Subcutaneous adipose tissue (tissue), 4 donors: ENCODE data around the gene STAU1. TPM values are rescaled to one million over a fixed set of nuclear protein-coding genes. Genes with fewer than 3 reads are reported as not detected.

Source experiments
- total RNA-seq, 4 donors: library from RNA; depleted of rRNA; stranded (reverse); fragments of >200 nt; gene quantifications; one replicate each; pipeline ENCODE4 v1.1.0, GENCODE V29; 2016
- TF ChIP-seq, protein P1 (sequence below): fragments of 450-650 bp; IDR thresholded peaks from one replicate; pipeline ENCODE4 v1.5.1; 2016; ENCODE audit warnings: low read depth, mild to moderate bottlenecking, control low read depth, antibody characterized with exemption, moderate library complexity

The STAU1 gene
- total RNA-seq, 4 donors from 2014 or later: 70.4 to 89.7 (median 76.2) TPM

DNA sequence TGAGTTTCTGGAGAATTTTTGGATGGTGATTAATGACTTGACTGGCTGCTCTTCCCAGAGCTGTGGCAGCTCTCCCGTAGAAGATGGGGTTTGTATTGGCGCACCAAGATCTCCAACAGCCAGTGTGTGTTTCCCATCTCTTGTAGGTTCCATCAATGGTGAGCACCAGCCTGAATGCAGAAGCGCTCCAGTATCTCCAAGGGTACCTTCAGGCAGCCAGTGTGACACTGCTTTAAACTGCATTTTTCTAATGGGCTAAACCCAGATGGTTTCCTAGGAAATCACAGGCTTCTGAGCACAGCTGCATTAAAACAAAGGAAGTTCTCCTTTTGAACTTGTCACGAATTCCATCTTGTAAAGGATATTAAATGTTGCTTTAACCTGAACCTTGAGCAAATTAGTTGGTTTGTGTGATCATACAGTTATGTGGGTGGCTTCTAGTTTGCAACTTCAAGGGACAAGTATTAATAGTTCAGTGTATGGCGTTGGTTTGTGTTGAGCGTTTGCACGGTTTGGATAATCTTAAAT lies 91.9 kb downstream of the STAU1 start:
- TF ChIP-seq, protein P1, sequence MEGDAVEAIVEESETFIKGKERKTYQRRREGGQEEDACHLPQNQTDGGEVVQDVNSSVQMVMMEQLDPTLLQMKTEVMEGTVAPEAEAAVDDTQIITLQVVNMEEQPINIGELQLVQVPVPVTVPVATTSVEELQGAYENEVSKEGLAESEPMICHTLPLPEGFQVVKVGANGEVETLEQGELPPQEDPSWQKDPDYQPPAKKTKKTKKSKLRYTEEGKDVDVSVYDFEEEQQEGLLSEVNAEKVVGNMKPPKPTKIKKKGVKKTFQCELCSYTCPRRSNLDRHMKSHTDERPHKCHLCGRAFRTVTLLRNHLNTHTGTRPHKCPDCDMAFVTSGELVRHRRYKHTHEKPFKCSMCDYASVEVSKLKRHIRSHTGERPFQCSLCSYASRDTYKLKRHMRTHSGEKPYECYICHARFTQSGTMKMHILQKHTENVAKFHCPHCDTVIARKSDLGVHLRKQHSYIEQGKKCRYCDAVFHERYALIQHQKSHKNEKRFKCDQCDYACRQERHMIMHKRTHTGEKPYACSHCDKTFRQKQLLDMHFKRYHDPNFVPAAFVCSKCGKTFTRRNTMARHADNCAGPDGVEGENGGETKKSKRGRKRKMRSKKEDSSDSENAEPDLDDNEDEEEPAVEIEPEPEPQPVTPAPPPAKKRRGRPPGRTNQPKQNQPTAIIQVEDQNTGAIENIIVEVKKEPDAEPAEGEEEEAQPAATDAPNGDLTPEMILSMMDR: no peak

GRCh38 chr20:49091762-49092161 lies 96.4 kb downstream of the STAU1 start:
- TF ChIP-seq, protein P1: no peak

- TF ChIP-seq, protein P1: no peak
Measured at GRCh38 chr20:49091104-49091503, 97.0 kb downstream of the STAU1 start.

- TF ChIP-seq, protein P1: no peak
Measured at GRCh38 chr20:49078310-49078709, 109.8 kb downstream of the STAU1 start.

DNA sequence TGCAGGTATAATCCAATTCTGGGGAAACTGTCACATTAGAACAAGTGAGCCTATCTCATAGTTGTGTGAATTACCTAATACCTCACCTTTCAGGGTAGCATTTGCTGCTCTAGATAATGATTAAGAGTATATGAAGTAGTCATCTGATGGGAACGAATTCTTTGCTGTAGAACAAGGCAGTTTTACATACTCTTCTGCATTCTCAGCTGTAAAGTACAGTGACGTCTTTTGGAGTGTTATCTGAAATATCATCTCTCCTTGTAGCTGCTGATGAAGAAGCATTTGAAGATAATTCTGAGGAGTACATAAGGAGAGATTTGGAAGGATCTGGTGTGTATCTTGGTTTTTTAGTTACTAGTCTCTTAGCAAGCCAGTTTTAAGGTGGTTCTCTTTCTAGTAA lies 113.6 kb downstream of the STAU1 start:
- TF ChIP-seq, protein P1: no peak

Other genes starting within 250 kb of the STAU1 start
- gene CSE1L, start 142.0 kb downstream of the STAU1 start, total RNA-seq: 10 to 100 TPM; 24.3 to 62.0 (median 29.8) TPM
- 10 to 100 TPM; 21.4 to 28.8 (median 23.4) TPM for gene DDX27, start 31.1 kb upstream of the STAU1 start, total RNA-seq
- gene ZNFX1, start 89.7 kb upstream of the STAU1 start, total RNA-seq: 10 to 100 TPM; 35.2 to 46.2 (median 40.0) TPM